ENCODE data around the gene PEAR1.

The PEAR1 gene

GRCh38 chr1:156942176-156942575 lies 48.7 kb downstream of the PEAR1 start:
- DNase-seq, result no peak

DNA sequence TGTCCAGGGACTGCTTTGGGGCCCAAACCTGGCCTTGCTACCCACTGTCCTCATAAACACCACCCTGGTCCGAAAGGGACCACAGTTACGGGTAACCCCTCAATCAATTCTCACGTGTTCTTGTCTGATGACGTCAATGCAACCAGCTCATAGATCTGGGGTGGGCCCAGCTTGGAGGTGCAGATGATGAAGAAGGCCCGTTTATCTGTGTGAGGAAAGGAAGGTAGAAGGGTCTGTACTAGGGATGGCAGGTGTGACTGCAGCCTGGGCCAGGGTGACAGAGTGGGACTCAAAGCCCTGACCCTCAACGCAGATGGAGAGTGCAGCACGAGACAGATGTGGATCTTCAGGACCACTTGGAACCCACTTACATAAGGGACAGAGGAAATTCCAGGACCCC lies 49.1 kb downstream of the PEAR1 start:
- no peak for DNase-seq

- no peak for DNase-seq
These were observed 50.2 kb downstream of the PEAR1 start for GRCh38 chr1:156943756-156944155.

DNA sequence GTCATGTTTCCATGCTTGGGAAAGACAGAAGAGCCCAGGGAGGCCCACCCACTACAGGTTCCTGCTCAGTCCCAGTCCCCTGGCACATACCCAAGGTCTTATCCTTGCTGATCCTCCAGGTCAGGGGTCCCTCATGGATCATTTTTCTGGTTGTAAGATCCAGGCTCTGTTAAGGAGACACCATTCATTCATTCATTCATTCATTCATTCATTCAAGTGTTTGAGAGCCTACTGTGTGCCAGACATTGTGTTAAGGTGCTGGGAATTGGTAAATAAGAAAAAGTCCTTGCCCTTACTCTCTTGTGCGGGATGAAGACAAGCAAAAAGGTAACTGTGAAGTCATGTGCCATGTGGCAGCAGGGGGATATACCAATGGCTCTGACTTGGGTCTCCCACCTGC lies 50.8 kb downstream of the PEAR1 start:
- DNase-seq, result no peak

- DNase-seq, result no peak
These were observed 51.3 kb downstream of the PEAR1 start for GRCh38 chr1:156944848-156945247.

- DNase-seq, result no peak
These were observed 52.6 kb downstream of the PEAR1 start for GRCh38 chr1:156945881-156946661.

DNA sequence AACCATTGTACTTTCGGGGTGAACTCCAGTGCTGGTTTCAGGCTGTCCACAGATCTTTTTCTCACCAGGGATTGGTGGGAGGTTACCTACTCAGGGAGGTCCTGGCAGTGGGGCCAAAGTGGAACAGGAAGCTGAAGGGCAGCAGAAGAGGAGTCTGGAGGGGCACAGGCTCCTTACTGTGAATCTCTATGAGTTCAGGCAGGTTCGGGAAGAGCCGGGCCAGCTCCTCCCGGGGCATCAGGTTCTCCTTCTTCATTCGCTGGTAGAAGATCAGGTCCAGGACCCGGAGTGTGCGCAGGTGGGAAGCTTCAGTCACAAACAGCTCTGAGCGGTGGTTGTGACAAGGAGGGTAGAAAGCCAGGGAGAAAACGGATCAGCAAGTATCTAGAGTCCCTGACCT lies 53.6 kb downstream of the PEAR1 start:
- no peak for DNase-seq

- DNase-seq, result no peak
These were observed 54.5 kb downstream of the PEAR1 start for GRCh38 chr1:156947818-156948525.

DNA sequence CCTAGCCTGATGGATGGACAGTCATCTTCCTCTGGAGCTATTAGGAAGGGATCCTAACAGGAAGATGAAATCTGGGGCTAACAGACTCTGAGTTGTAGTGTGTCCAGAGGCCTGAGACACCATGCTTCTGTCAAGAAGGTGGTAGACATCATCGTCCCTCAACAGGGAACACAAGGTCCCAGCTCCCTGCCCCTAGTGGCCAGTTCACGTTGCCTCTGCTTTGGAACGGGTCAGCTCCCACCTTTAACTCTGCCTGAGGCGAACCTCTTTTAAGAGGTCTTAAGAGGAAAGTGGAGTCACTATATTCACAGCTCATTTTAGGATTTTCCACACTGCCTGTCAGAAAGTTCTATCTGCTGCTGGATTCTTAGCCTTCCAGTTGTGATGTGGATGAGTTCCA lies 55.2 kb downstream of the PEAR1 start:
- no peak for DNase-seq

DNA sequence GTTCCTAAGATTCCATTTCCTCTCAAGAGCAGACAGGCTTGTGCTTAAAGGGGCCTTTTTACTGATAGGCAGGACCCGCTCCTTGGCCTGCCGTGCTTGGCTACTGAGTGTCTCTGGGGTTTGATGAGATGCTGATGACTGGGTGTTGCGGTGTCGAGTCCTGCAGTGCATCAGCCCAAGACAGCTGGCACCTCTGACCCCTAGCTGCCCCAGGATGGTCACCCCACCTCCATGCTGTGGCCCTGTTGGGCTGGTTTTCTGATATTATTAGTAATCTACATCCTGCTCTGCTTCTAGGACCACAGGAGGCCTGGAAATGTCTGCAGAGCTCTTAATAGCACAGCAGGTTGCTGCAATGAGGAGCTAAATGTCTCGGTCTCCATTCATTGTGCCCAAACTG lies 55.6 kb downstream of the PEAR1 start:
- DNase-seq, result no peak

DNA sequence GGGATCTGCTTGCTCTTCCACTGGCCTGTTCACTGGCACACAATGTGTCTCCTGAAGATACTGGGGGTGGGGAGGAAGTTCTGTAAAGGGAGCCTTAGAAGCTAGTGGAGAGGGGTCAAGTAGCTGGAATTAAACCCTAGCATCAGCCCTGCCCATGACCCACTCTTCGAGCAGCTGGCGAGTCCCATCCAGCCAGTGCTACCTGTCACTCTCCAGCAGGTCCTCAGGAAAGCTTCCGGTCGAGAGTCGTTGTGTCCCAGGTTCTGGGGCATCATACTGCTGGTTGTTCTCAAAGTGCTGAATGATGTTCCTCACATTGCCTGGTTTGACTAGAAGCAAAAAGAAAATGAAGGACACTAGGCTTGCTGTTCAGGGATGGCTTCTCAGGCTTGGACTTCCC lies 57.9 kb downstream of the PEAR1 start:
- no peak for DNase-seq

GRCh38 chr1:156953571-156953970 lies 60.1 kb downstream of the PEAR1 start:
- DNase-seq, result no peak

- DNase-seq, result no peak
These were observed 62.8 kb downstream of the PEAR1 start for GRCh38 chr1:156956333-156956732.

DNA sequence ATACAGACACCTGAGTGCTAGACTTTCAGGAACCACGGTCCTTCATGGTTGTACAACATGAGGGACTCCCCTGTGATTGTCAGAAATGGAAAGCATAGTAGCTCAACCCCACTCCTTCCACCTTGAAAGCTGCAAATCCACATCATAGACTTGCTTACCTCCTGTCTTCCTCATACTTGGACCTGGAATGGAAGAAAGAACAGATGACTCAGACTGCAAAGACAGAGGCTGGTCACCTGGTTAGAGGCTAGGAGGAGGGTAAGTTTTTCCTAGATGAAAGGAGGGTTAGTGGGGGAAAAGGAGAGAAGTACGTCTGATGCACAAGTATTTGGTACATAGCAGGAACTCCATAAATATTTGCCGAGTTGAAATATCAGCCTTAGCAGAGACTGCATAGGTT lies 64.1 kb downstream of the PEAR1 start:
- no peak for DNase-seq

GRCh38 chr1:156958247-156958714 lies 64.8 kb downstream of the PEAR1 start:
- peak; percentile 94 for DNase-seq

GRCh38 chr1:156959414-156959813 lies 65.9 kb downstream of the PEAR1 start:
- DNase-seq, result peak; percentile 49

GRCh38 chr1:156959925-156960324 lies 66.4 kb downstream of the PEAR1 start:
- DNase-seq, result peak; percentile 10

- DNase-seq, result peak; percentile 43
These were observed 68.2 kb downstream of the PEAR1 start for GRCh38 chr1:156961709-156962108.

DNA sequence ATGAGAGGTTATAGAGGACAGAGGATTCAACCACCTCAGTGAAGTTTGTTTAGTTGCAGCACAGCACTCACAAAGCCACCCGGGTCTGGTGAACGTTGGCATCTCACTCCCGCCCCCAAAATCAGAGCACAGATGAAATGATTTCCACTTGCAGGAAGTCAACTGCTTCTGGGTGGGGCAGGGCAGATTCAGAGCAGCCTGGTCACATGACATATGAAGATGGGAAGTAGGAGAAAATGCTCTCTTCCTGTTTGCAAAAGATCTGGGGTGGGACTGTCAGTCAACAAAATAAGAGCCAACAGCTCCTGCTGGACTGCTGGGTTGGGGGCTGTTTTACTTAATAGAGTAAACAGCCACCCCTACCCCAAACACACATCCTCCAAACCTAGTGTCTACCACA lies 70.1 kb downstream of the PEAR1 start:
- DNase-seq, result peak; percentile 73

DNA sequence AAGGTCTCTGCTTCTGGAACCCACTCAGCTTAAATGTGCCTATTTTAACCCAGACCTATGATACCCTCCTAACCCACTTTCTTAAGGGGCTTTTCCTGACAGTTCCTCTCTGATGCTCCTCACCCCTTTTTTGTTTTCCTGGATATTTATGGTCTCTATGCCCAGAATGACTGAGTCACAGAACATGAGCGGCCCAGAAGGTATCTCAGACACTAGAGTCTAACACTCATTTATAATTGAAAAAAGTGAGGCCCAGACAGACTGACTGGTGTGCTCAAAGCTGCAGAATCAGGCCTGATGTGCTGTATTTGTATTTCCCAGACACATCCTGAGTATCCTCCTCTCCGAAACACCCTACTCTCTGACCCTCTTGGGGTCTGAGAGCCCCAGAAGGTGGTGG lies 70.9 kb downstream of the PEAR1 start:
- DNase-seq, result no peak
